Small intestine (tissue), 7 donors: ENCODE results near the gene EPS8. TPM values are rescaled to one million over a fixed set of nuclear protein-coding genes. Genes with fewer than 3 reads are reported as not detected.

ENCODE experiments used
- DNase-seq, 2 donors: peaks; one replicate each; pipeline versions ENCODE4 v3.0.0 to v3.0.0-alpha.2; 2013
- FAIRE-seq: peaks from 2 replicates; lab custom pipeline; 2012; peaks lifted over from hg19 to GRCh38; lab: Jason Lieb, UNC
- H3K27ac ChIP-seq, 3 donors: one replicate each; pipeline ENCODE4 v1.5.1; 2013; ENCODE audit warnings: low read length in 2 of 3, mild to moderate bottlenecking in 2 of 3, control low read depth in 1 of 3, inconsistent platforms in 1 of 3, low read depth in 1 of 3, moderate library complexity in 1 of 3
- H3K27me3 ChIP-seq, 3 donors: one replicate each; pipeline ENCODE4 v1.6.1; 2013; ENCODE audit warnings: low read length in 3 of 3, inconsistent platforms in 1 of 3; ENCODE audit not compliant: control insufficient read depth in 3 of 3, insufficient read depth in 3 of 3
- H3K36me3 ChIP-seq, 3 donors: one replicate each; pipeline ENCODE4 v1.6.1; 2013; ENCODE audit warnings: low read length in 3 of 3, inconsistent platforms in 1 of 3, low read depth in 1 of 3, mild to moderate bottlenecking in 1 of 3, moderate library complexity in 1 of 3; ENCODE audit not compliant: control insufficient read depth in 3 of 3, insufficient read depth in 2 of 3
- H3K4me1 ChIP-seq, 3 donors: one replicate each; pipeline ENCODE4 v1.6.1; 2013; ENCODE audit warnings: low read length in 2 of 3, inconsistent platforms in 1 of 3, low read depth in 1 of 3, mild to moderate bottlenecking in 1 of 3, moderate library complexity in 1 of 3; ENCODE audit not compliant: control insufficient read depth in 3 of 3, insufficient read depth in 2 of 3
- H3K4me3 ChIP-seq, 3 donors: one replicate each; pipeline ENCODE4 v1.5.1; 2013; ENCODE audit warnings: low read length in 3 of 3, control low read depth in 1 of 3, inconsistent platforms in 1 of 3, low read depth in 1 of 3, mild to moderate bottlenecking in 1 of 3, moderate library complexity in 1 of 3
- H3K9me3 ChIP-seq, 2 donors: one replicate each; pipeline ENCODE4 v1.6.1; 2013; ENCODE audit warnings: low read depth in 1 of 2, low read length in 1 of 2; ENCODE audit not compliant: control insufficient read depth in 2 of 2, insufficient read depth in 1 of 2
- WGBS, 3 donors: extraction: QIAGEN DNeasy Blood & Tissue Kit; methylation state at CpG; one replicate each; pipeline ENCODE4 v1.1.7; 2013; 5-methylcytosine and 5-hydroxymethylcytosine counted together
- polyA plus RNA-seq, 4 donors: library from polyadenylated mRNA; stranded (reverse) in 3 of 4; unstranded in 1 of 4; fragments of 200-250 nt in 3 of 4; fragments of 120-200 nt in 1 of 4; gene quantifications; one replicate each; pipeline versions ENCODE4 v1.2.1 to v1.2.3, GENCODE V29; 2013
- donor health status: healthy with polysubstance abuse.
- donor health status: control.
- donor health status: control.
- donor health status: Bipolar disorder and iron deficiency.
- donor health status: healthy.

Gene EPS8
- polyA plus RNA-seq, 4 donors = 38.0 to 103 (median 55.8) TPM

DNA sequence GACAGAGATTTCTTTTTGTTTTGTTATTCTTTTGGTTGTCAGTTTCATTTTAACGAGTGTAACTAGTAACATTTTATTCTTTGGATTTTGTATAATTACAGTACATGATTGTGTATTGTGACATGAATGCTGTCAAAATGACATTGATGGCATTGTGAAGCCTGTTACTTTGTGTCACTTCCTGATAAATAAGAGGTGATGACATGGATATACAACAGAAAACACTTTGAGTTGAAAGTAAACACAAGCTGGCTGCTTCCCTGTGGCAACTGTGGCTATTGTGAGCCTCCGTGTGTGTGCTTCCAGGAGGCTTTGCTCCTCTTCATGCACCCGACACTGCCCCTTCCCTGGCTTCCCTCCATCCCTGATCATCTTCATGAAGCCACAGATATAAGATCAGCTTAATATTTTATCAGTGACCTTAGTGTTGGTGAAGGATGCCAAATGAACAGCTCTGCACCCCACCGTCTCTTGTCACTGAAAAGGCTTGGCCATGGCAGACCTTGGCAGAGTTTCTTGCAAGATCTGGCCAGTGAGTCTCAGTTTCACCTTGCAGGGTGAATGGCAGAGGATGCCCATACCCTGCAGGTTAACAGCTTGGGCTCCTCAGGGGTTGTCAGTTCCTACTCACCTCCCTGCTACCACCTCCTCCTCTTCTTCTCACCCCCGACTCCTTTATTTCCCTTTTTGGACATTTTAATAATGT, 191.9 kb downstream of the EPS8 start:
- WGBS, 3 donors = 66 to 78% (median 67%) methylated on average over 5 of the region's 5 CpGs
- no peak for FAIRE-seq

GRCh38 chr12:15596174-15596573, 193.0 kb downstream of the EPS8 start:
- 42 to 57% (median 44%) methylated on average over 5 of the region's 5 CpGs for WGBS, 3 donors
- Histone ChIP-seq H3K36me3 (no peaks in the 10 kb centered on the region), H3K27me3 (no peaks in the 10 kb centered on the region), H3K27ac (no peak overlapping the region), H3K4me3 (no peak overlapping the region), H3K9me3 (no peaks in the 10 kb centered on the region), H3K4me1 (peaks cover 0 to 3% (median 0%) of the 10 kb centered on the region in 3 donors)
- no peak for DNase-seq
- no peak for FAIRE-seq

More for the DNA sequence above, 191.9 kb downstream of the EPS8 start:
- Histone ChIP-seq H3K4me3 (no peak overlapping the region), H3K9me3 (no peaks in the 10 kb centered on the region), H3K27ac (no peak overlapping the region), H3K27me3 (no peaks in the 10 kb centered on the region), H3K4me1 (peaks cover 0 to 3% (median 0%) of the 10 kb centered on the region in 3 donors), H3K36me3 (no peaks in the 10 kb centered on the region)
- DNase-seq = no peak

GRCh38 chr12:15592934-15593333, 196.3 kb downstream of the EPS8 start:
- WGBS, 3 donors = 68 to 78% (median 71%) methylated on average over 4 of the region's 4 CpGs
- H3K27me3 ChIP-seq = no peaks in the 10 kb centered on the region
- no peaks in the 10 kb centered on the region for H3K4me1 ChIP-seq
- H3K9me3 ChIP-seq = no peaks in the 10 kb centered on the region
- FAIRE-seq = no peak
- DNase-seq = no peak
- no peak overlapping the region for H3K27ac ChIP-seq
- H3K36me3 ChIP-seq = no peaks in the 10 kb centered on the region
- no peak overlapping the region for H3K4me3 ChIP-seq

- Histone ChIP-seq H3K27me3 (no peaks in the 10 kb centered on the region), H3K9me3 (no peaks in the 10 kb centered on the region), H3K4me3 (no peak overlapping the region), H3K4me1 (no peaks in the 10 kb centered on the region), H3K27ac (no peak overlapping the region), H3K36me3 (no peaks in the 10 kb centered on the region)
- no peak for FAIRE-seq
- no peak for DNase-seq
- WGBS, 3 donors = 90 to 95% (median 92%) methylated on average over 5 of the region's 5 CpGs
These were observed 197.4 kb downstream of the EPS8 start for GRCh38 chr12:15591811-15592210.

- H3K36me3 ChIP-seq = no peaks in the 10 kb centered on the region
- DNase-seq = peak; percentile 81 to 86
- no peaks in the 10 kb centered on the region for H3K9me3 ChIP-seq
- WGBS, 3 donors = 15 to 30% (median 27%) methylated on average over 16 of the region's 16 CpGs
- no peak overlapping the region for H3K27ac ChIP-seq
- no peaks in the 10 kb centered on the region for H3K27me3 ChIP-seq
- no peaks in the 10 kb centered on the region for H3K4me1 ChIP-seq
- peak overlapping the region in 1 of 3 donors; percentile 44 for H3K4me3 ChIP-seq
- no peak for FAIRE-seq
These were observed 198.9 kb downstream of the EPS8 start for GRCh38 chr12:15590180-15590826.

DNA sequence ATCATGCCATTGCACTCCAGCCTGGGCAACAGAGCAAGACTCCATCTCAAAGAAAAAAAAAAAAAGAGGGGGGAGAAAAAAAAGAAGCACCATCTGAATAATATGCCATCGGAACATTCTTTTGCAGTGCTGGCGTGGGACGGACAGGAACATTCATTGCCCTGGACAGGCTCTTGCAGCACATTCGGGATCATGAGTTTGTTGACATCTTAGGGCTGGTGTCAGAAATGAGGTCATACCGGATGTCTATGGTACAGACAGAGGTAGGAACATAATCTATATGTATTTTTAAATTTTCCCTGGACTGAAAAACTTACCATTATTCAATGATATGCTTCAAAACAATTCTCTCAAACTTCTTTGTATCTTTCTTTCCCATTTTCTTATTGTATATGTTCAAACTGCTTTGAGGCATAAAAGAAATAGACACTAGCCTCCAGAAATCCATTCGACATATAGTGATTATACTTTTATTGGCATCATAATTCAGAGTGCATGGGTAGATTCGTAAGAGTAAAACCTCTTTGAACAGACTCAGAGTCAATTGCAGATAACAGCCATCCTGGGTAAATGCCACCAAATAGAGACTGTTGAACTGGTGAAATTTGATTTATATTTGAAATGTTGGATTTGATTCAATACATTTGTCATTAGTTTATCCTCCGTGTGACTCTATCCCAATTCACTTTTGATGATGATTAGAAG, 199.7 kb downstream of the EPS8 start:
- DNase-seq (no peak), FAIRE-seq (no peak)
- H3K27ac ChIP-seq = no peak overlapping the region
- H3K27me3 ChIP-seq = no peaks in the 10 kb centered on the region
- no peaks in the 10 kb centered on the region for H3K36me3 ChIP-seq
- H3K4me1 ChIP-seq = no peaks in the 10 kb centered on the region
- no peak overlapping the region for H3K4me3 ChIP-seq
- WGBS, 3 donors = 65 to 77% (median 71%) methylated on average over 8 of the region's 8 CpGs
- no peaks in the 10 kb centered on the region for H3K9me3 ChIP-seq

- H3K27me3 ChIP-seq = no peaks in the 10 kb centered on the region
- H3K9me3 ChIP-seq = peaks cover 0 to 6% of the 10 kb centered on the region in 2 donors
- peak; percentile 57 to 67 for DNase-seq
- no peaks in the 10 kb centered on the region for H3K36me3 ChIP-seq
- no peaks in the 10 kb centered on the region for H3K4me1 ChIP-seq
- 31 to 39% (median 31%) methylated on average over 3 of the region's 3 CpGs for WGBS, 3 donors
- H3K4me3 ChIP-seq = no peak overlapping the region
- H3K27ac ChIP-seq = no peak overlapping the region
- FAIRE-seq = peak; percentile 78
These were observed 204.7 kb downstream of the EPS8 start for GRCh38 chr12:15584366-15585041.

GRCh38 chr12:15583804-15584203, 205.4 kb downstream of the EPS8 start:
- H3K4me1 ChIP-seq = no peaks in the 10 kb centered on the region
- H3K27me3 ChIP-seq = no peaks in the 10 kb centered on the region
- no peak overlapping the region for H3K4me3 ChIP-seq
- H3K9me3 ChIP-seq = peaks cover 0 to 6% of the 10 kb centered on the region in 2 donors
- DNase-seq (no peak), FAIRE-seq (no peak)
- H3K36me3 ChIP-seq = no peaks in the 10 kb centered on the region
- H3K27ac ChIP-seq = no peak overlapping the region
- WGBS, 3 donors = 54 to 72% (median 54%) methylated on average over 7 of the region's 7 CpGs
